Rectal smooth muscle tissue (tissue), 1 donor: Measurements from ENCODE around the gene BICDL1.
A peak's percentile ranks its signal among the peaks of the same experiment; 100 is the strongest.

Experiments used
- H3K27ac ChIP-seq: one replicate; pipeline ENCODE4 v1.7.0; 2013; ENCODE audit warnings: low read depth, low read length, inconsistent platforms
- H3K27me3 ChIP-seq: one replicate; pipeline ENCODE4 v1.7.0; 2013; ENCODE audit warnings: low read length; ENCODE audit not compliant: control insufficient read depth, insufficient read depth
- H3K36me3 ChIP-seq: one replicate; pipeline ENCODE4 v1.7.0; 2013; ENCODE audit warnings: low read length; ENCODE audit not compliant: control insufficient read depth, insufficient read depth
- H3K4me1 ChIP-seq: one replicate; pipeline ENCODE4 v1.7.0; 2013; ENCODE audit warnings: low read length; ENCODE audit not compliant: control insufficient read depth, insufficient read depth
- H3K4me3 ChIP-seq: one replicate; pipeline ENCODE4 v1.7.0; 2013; ENCODE audit warnings: low read length
- H3K9ac ChIP-seq: one replicate; pipeline ENCODE4 v1.7.0; 2013; ENCODE audit warnings: low read length

The BICDL1 gene, protein sequence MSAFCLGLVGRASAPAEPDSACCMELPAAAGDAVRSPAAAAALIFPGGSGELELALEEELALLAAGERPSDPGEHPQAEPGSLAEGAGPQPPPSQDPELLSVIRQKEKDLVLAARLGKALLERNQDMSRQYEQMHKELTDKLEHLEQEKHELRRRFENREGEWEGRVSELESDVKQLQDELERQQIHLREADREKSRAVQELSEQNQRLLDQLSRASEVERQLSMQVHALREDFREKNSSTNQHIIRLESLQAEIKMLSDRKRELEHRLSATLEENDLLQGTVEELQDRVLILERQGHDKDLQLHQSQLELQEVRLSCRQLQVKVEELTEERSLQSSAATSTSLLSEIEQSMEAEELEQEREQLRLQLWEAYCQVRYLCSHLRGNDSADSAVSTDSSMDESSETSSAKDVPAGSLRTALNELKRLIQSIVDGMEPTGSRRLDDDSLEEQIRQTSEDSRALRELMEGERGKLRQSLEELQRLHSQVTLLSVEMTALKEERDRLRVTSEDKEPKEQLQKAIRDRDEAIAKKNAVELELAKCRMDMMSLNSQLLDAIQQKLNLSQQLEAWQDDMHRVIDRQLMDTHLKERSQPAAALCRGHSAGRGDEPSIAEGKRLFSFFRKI

DNA sequence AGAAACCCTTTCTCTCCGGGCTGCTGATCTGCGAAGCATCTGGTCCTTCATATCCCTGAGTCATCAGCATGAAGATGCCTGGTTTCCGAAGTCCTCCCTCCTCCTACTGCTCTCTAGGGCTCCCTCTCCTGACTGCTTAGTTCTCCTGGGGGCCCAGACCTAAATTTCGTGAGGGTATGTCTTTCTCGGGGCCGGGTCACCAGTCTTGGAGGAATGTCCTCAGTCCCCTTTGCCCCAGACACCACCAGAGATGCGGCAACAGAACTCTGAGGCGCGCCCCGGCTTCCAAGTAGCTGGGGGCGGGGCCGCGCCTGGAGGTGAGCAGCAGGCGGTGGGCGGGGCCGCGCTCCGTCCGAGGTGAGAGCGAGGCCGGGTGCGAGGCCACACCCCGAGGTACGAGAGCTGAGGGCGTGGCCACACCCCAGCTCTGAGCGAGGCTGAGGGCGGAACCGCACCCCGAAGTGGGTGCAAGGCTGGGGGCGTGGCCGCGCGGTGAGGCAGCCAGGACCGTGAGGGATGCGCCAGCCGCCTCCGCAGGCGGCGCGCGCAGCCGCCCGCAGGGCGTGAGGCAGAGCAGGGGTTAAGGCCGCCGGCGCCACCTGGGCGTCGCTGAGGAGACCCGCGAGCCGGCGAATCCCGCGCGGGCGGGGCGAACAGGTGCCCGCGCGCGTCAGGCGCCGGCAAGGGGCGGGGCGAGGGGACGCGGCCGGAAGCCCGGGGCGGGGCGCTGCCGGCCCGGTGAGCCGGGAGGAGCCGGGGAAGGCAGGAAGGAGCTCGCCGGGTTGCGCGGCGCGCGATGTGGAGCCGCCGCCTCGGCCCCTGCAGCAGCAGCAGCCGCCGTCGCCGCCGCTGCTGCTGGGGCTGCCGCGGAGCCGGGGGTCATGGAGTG, at the start of gene BICDL1:
TSS of gene BICDL1 (plus strand) at position 765 of the 889 bp plus-strand sequence. CDS start 633 bp downstream, outside the sequence.
- Histone ChIP-seq H3K4me3 (peak within 1 kb of the TSS; percentile 65), H3K9ac (no peak within 1 kb of the TSS), H3K4me1 (no peaks in the 10 kb centered on the region), H3K27me3 (no peaks in the 10 kb centered on the region), H3K36me3 (no peaks in the 10 kb centered on the region), H3K27ac (no peak within 1 kb of the TSS)

DNA sequence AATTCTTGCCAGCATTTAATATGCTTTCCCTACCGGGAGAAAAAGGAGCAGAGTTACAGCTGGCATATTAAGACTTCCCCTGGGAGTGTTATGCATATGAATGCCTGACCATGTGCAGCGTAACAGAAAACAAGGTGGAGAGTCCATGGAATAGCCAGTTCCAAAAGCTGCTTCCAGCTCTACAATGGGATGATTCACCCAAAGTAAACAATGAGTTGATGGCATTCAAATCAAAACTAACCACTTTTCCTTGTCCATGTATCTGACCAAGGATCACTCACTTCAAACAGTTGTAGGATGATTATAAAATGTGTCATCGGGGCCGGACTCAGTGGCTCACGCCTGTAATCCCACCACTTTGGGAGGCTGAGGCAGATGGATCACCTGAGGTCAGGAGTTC, 48.1 kb upstream of the BICDL1 start:
- Histone ChIP-seq H3K27ac (no peak overlapping the region), H3K9ac (no peak overlapping the region), H3K4me1 (no peaks in the 10 kb centered on the region), H3K27me3 (no peaks in the 10 kb centered on the region), H3K36me3 (no peaks in the 10 kb centered on the region), H3K4me3 (no peak overlapping the region)

DNA sequence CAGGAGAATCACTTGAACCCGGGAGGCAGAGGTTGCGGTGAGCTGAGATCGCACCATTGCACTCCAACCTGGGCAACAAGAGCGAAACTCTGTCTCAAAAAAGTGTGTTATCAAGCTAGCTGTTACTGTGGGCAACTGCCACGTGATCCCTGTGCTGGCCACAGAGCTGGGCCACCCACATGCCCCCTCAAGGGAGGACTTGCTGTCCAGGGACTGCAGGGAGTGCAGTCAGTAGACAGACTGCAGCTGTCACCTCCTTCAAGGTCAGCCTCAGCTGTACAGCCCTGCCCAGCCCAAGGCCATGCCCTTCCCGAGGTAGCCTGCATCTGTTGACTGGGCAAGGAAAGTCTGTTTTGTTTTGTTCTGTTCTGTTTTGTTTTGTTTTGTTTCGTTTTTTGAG, 46.6 kb upstream of the BICDL1 start:
- no peak overlapping the region for H3K4me3 ChIP-seq
- H3K4me1 ChIP-seq: no peaks in the 10 kb centered on the region
- H3K36me3 ChIP-seq: no peaks in the 10 kb centered on the region
- H3K27ac ChIP-seq: no peak overlapping the region
- no peaks in the 10 kb centered on the region for H3K27me3 ChIP-seq
- H3K9ac ChIP-seq: no peak overlapping the region

DNA sequence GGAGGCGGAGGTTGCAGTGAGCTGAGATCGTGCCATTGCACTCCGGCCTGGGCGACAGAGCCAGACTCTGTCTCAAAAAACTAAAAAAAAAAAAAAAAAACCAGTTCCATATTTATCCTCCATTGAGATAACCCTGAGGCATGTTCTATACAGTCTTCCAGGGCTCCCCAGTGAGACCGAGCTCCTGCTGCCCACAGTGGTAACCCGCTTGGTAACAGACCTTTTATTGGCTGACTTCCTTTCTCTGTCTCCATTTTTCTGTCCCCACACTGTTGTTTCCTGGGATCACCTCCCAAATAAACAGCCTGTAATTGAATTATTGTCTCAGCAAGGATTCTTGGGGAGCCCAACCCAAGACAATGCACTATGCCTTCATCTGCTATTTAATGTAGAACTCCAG, 42.8 kb upstream of the BICDL1 start:
- Histone ChIP-seq H3K4me1 (no peaks in the 10 kb centered on the region), H3K36me3 (no peaks in the 10 kb centered on the region), H3K27ac (no peak overlapping the region), H3K4me3 (no peak overlapping the region), H3K9ac (no peak overlapping the region), H3K27me3 (no peaks in the 10 kb centered on the region)

DNA sequence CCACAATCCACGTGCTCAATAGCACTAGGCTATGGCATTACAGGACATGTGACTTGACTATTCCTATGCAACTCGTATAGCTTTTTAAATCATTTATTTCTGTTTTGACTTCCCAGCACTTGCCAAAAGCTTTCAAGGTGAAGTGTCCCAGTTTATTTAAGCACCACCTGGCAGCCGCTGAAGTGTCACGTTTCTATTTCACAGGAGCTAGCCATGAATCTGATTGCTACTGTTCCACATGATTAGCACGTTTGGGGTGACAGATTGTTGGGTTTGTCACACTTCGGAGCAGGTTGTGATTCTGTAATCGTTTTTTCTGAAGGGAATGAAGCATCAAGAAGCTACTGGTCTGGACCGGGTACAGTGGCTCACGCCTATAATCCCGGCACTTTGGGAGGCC, 39.9 kb upstream of the BICDL1 start:
- Histone ChIP-seq H3K27ac (no peak overlapping the region), H3K9ac (no peak overlapping the region), H3K27me3 (no peaks in the 10 kb centered on the region), H3K4me3 (no peak overlapping the region), H3K36me3 (no peaks in the 10 kb centered on the region), H3K4me1 (no peaks in the 10 kb centered on the region)

DNA sequence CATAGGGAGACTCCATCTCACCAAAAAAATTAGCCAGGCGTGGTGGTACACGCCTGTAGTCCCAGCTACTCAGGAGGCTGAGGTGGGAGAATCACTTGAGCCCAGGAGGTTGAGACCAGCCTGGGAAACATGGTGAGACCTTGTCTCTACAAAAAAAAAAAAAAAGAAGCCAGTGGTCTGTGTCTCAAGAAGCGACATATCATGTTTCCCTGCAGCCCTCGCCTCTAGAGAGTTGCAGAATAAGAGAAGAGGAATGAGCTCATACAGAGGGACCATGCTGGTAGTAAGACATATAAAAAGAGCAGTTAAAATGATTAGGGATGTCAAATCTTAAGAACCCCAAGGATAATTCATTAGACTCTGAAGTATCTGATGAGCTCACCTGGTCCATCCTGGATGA, 39.4 kb upstream of the BICDL1 start:
- H3K4me3 ChIP-seq: no peak overlapping the region
- H3K36me3 ChIP-seq: no peaks in the 10 kb centered on the region
- H3K4me1 ChIP-seq: no peaks in the 10 kb centered on the region
- H3K27ac ChIP-seq: no peak overlapping the region
- no peak overlapping the region for H3K9ac ChIP-seq
- no peaks in the 10 kb centered on the region for H3K27me3 ChIP-seq

DNA sequence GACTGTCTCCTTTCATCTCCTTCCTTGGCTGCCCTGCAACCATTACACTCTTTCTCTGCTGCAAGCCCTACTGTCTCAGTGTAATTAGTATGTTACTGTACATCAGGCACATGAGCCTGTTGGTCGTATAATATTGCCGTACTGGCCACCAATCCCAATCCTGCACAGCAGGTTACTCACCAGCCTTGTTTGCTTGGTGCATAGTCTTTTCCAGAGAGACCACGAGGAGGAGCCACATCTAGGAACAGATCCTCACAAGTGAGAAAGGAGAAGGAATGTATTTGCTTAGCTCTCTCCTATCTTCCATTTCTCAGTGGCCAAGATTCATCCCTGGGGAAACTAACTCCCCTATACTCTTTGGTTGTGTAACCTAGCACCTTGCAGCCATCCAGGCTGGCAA, 33.0 kb upstream of the BICDL1 start:
- no peaks in the 10 kb centered on the region for H3K4me1 ChIP-seq
- H3K9ac ChIP-seq: no peak overlapping the region
- H3K27me3 ChIP-seq: no peaks in the 10 kb centered on the region
- H3K4me3 ChIP-seq: no peak overlapping the region
- H3K27ac ChIP-seq: no peak overlapping the region
- H3K36me3 ChIP-seq: no peaks in the 10 kb centered on the region

DNA sequence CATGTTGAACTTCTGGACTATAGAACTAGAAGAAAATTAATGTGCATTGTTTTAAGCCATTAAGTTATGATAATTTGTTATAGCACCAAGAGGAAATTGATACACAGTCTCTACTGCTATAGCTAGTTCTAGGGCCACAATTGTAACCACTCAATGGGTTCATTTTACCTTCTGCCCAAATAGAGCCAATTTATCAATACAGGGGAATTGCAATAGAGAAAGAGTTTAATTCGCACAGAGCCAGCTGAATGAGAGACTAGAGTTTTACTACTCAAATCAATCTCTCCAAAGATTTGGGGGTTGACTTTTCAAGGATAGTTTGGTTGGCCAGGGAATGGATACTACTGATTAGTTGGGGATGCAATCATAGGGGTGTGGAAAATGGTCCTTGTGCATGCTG, 31.9 kb upstream of the BICDL1 start:
- no peak overlapping the region for H3K27ac ChIP-seq
- H3K4me1 ChIP-seq: no peaks in the 10 kb centered on the region
- H3K4me3 ChIP-seq: no peak overlapping the region
- H3K27me3 ChIP-seq: no peaks in the 10 kb centered on the region
- no peak overlapping the region for H3K9ac ChIP-seq
- H3K36me3 ChIP-seq: no peaks in the 10 kb centered on the region

DNA sequence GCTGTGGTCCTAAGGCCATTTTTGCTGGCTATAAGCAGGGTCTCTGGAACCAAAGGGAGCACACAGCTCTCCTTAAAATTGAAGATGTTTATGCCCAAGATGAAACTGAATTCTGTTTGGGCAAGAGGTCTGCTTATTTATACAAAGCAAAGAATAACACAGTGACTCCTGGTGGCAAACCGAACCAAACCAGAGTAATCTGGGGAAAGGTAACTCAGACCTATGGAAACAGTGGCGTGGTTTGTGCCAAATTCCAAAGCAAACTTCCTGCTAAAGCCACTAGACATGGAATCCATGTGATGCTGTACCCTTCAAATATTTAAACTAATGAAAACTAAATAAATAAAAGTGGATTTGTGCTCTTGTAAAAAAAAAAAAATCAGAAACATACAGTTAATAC, 29.6 kb upstream of the BICDL1 start:
- Histone ChIP-seq H3K36me3 (no peaks in the 10 kb centered on the region), H3K9ac (no peak overlapping the region), H3K27me3 (no peaks in the 10 kb centered on the region), H3K4me1 (no peaks in the 10 kb centered on the region), H3K4me3 (no peak overlapping the region), H3K27ac (no peak overlapping the region)

DNA sequence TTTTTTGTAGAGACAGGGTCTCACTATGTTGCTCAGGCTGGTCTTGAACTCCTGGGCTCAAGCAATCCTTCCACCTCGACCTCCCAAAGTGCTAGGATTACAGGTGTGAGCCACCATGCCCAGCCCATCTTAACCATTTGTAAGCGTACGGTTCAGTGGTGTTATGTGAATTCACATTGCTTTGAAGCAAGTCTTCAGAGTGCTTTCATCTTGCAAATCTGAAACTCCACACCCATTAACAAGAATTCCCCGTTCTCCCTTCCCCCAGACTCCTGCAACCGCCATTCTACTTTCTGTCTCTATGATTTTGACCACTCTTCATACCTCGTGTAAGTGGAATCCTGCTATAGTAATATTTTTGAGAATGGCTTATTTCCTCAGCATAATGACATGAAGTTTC, 24.9 kb upstream of the BICDL1 start:
- Histone ChIP-seq H3K27ac (no peak overlapping the region), H3K9ac (no peak overlapping the region), H3K4me3 (no peak overlapping the region), H3K27me3 (no peaks in the 10 kb centered on the region), H3K36me3 (no peaks in the 10 kb centered on the region), H3K4me1 (no peaks in the 10 kb centered on the region)

DNA sequence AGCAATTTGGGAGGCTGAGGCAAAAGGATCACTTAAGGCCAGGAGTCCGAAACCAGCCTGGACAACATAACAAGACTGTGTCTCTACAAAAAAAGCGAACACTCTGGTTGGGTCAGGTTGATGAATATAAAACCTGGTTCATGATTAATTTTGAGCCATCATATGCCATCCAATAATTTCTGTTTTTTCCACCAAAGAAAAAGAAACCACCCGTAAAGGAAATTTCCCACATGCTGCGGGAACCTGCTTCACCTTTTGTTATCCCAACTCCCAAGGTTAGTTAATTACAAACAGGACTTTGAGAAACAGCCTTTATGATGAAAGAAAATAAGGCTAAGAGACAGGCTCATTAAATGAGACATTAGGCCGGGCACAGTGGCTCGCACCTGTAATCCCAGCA, 24.1 kb upstream of the BICDL1 start:
- no peaks in the 10 kb centered on the region for H3K4me1 ChIP-seq
- H3K27ac ChIP-seq: no peak overlapping the region
- no peaks in the 10 kb centered on the region for H3K27me3 ChIP-seq
- H3K4me3 ChIP-seq: no peak overlapping the region
- no peaks in the 10 kb centered on the region for H3K36me3 ChIP-seq
- H3K9ac ChIP-seq: no peak overlapping the region

DNA sequence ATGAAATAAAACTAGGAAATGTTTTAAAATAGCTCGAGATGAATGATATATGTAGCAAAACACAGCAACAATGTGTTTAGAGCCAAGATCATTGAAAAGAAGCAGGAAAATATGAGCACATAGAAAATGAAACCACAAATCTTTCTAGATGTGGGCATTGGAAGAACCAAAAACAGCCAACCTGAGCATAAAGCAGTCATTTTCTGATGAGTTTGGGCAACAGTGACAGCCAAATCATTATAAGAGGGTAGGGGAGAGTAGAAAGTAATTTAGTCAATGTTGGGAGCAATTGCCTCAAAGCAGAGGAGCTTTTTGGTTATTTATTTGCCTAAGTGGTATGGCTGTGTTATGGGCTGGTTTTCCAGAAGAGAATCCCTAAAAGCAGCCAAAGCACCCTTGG, 8.8 kb upstream of the BICDL1 start:
- Histone ChIP-seq H3K4me1 (no peaks in the 10 kb centered on the region), H3K27me3 (no peaks in the 10 kb centered on the region), H3K4me3 (no peak overlapping the region), H3K27ac (no peak overlapping the region), H3K36me3 (no peaks in the 10 kb centered on the region), H3K9ac (no peak overlapping the region)
